AG09319 (cell line): ENCODE measurements around the gene ADGRG7.
"Not testable (repeated sequence)": the region's sequence is repeated elsewhere in the genome, so short reads cannot be mapped to it uniquely, and the experiment has no call there.

Source experiments
- DNase-seq: peaks from one replicate; pipeline ENCODE4 v3.0.0-alpha.2; 2010; ENCODE audit warnings: low read depth; ENCODE audit errors: extremely low read depth
- CTCF ChIP-seq: IDR thresholded peaks from 2 replicates; pipeline ENCODE4 v1.5.1; 2011; ENCODE audit warnings: low read depth, mild to moderate bottlenecking, inconsistent platforms, low read length, moderate library complexity

The ADGRG7 gene

GRCh38 chr3:100647171-100647570 lies 37.8 kb downstream of the ADGRG7 start:
- TF ChIP-seq CTCF = no peak

GRCh38 chr3:100647657-100648056 lies 38.3 kb downstream of the ADGRG7 start:
- no peak for TF ChIP-seq CTCF
- no peak for DNase-seq

More at GRCh38 chr3:100647171-100647570, 37.8 kb downstream of the ADGRG7 start:
- DNase-seq = no peak

GRCh38 chr3:100650651-100651619 lies 41.5 kb downstream of the ADGRG7 start:
- DNase-seq = no peak
- TF ChIP-seq CTCF = peak; percentile 13

GRCh38 chr3:100653604-100654294 lies 44.3 kb downstream of the ADGRG7 start:
- no peak for DNase-seq
- no peak for TF ChIP-seq CTCF

- no peak for TF ChIP-seq CTCF
- no peak for DNase-seq
Observed at GRCh38 chr3:100656945-100657344, 47.5 kb downstream of the ADGRG7 start.

- DNase-seq = not testable (repeated sequence)
Observed at GRCh38 chr3:100661294-100661693, 51.9 kb downstream of the ADGRG7 start.

GRCh38 chr3:100662113-100662823 lies 52.9 kb downstream of the ADGRG7 start:
- no peak for TF ChIP-seq CTCF
- no peak for DNase-seq
